ENCODE results near the gene DDX27. TPM values are rescaled to one million over a fixed set of nuclear protein-coding genes. Genes with fewer than 3 reads are reported as not detected.
A peak's percentile ranks its signal among the peaks of the same experiment; 100 is the strongest.

The DDX27 gene
- total RNA-seq, 1 experiment from 2014 or later, result 54.8 TPM

- TF ChIP-seq E2F1 (CRISPR knock-in tag; IDR thresholded peaks at IDR 0.05), result 0 out of 2 replicates have a peak, but pooled peaks have one; percentile 50
- peak; percentile 72; the same call in 1 of the 2 replicates for TF ChIP-seq MAX (CRISPR knock-in tag; IDR thresholded peaks at IDR 0.05)
- peak; percentile 55; the same call in 1 of the 2 replicates for TF ChIP-seq ZNF263 (CRISPR knock-in tag; IDR thresholded peaks at IDR 0.05; ENCODE audit: low read depth)
- TF ChIP-seq NR2C2 (CRISPR knock-in tag; IDR thresholded peaks at IDR 0.05), result no peak
- peak; percentile 92 for TF ChIP-seq NFE2L1 (CRISPR knock-in tag; IDR thresholded peaks at IDR 0.05)
- TF ChIP-seq KAT7 (CRISPR knock-in tag; IDR thresholded peaks at IDR 0.05; ENCODE audit: borderline replicate concordance), result peak; percentile 66
- no peak for TF ChIP-seq ZMAT4 (CRISPR knock-in tag; IDR thresholded peaks at IDR 0.05)
- TF ChIP-seq NR3C1 (CRISPR knock-in tag; conservative IDR thresholded peaks at IDR 0.05; ENCODE audit: low read depth), result no peak
- peak; percentile 43; the same call in 1 of the 2 replicates for TF ChIP-seq CREM (CRISPR knock-in tag; IDR thresholded peaks at IDR 0.05)
- 0 out of 2 replicates have a peak, but pooled peaks have one; percentile 18 for TF ChIP-seq IRF1 (CRISPR knock-in tag; IDR thresholded peaks at IDR 0.05)
- no peak for TF ChIP-seq ZNF121 (CRISPR knock-in tag; IDR thresholded peaks at IDR 0.05)
- TF ChIP-seq ZNF512 (CRISPR knock-in tag; IDR thresholded peaks at IDR 0.05; ENCODE audit: borderline replicate concordance), result 0 out of 2 replicates have a peak, but pooled peaks have one; percentile 10
- no peak for TF ChIP-seq ZNF532 (CRISPR knock-in tag; IDR thresholded peaks at IDR 0.05; ENCODE audit: borderline replicate concordance)
- peak; percentile 74; the same call in 1 of the 2 replicates for TF ChIP-seq FOXK1 (CRISPR knock-in tag; IDR thresholded peaks at IDR 0.05)
- no peak for TF ChIP-seq GRHL2 (CRISPR knock-in tag; IDR thresholded peaks at IDR 0.05; ENCODE audit: insufficient replicate concordance, severe bottlenecking)
- TF ChIP-seq MXD4 (CRISPR knock-in tag; IDR thresholded peaks at IDR 0.05; ENCODE audit: borderline replicate concordance), result no peak
- no peak; the same call in 1 of the 2 replicates for TF ChIP-seq SMAD4 (CRISPR knock-in tag; IDR thresholded peaks at IDR 0.05)
- no peak; the same call in 1 of the 2 replicates for TF ChIP-seq ZNF232 (CRISPR knock-in tag; IDR thresholded peaks at IDR 0.05)
- no peak for TF ChIP-seq MLX (CRISPR knock-in tag; IDR thresholded peaks at IDR 0.05)
- TF ChIP-seq E2F5 (CRISPR knock-in tag; IDR thresholded peaks at IDR 0.05), result peak; percentile 100
- no peak; the same call in 1 of the 2 replicates for TF ChIP-seq TCF7 (CRISPR knock-in tag; IDR thresholded peaks at IDR 0.05; ENCODE audit: low read depth)
- TF ChIP-seq GTF2I (CRISPR knock-in tag; conservative IDR thresholded peaks at IDR 0.05), result no peak
- TF ChIP-seq ZNF138 (CRISPR knock-in tag; conservative IDR thresholded peaks at IDR 0.05), result no peak
- peak; percentile 54; the same call in 1 of the 2 replicates for TF ChIP-seq RORB (CRISPR knock-in tag; IDR thresholded peaks at IDR 0.05)
- TF ChIP-seq MYBL2 (CRISPR knock-in tag; IDR thresholded peaks at IDR 0.05), result peak; percentile 63; the same call in 1 of the 2 replicates
- peak; percentile 60; the same call in 1 of the 2 replicates for TF ChIP-seq FOXP1 (CRISPR knock-in tag; IDR thresholded peaks at IDR 0.05; ENCODE audit: borderline replicate concordance)
- TF ChIP-seq NFATC4 (CRISPR knock-in tag; IDR thresholded peaks at IDR 0.05), result no peak; the same call in 1 of the 2 replicates
- no peak for TF ChIP-seq SOX15 (CRISPR knock-in tag; IDR thresholded peaks at IDR 0.05)
- TF ChIP-seq JAZF1 (CRISPR knock-in tag; IDR thresholded peaks at IDR 0.05), result 0 out of 2 replicates have a peak, but pooled peaks have one; percentile 39
Observed at GRCh38 chr20:49278036-49278817, 59.0 kb downstream of the DDX27 start, which contains the start of gene ZNFX1 (continued).
